Measurements from ENCODE around the gene PANX2.

GRCh38 chr22:50228366-50228765, 57.8 kb downstream of the PANX2 start:
- no peak for TF ChIP-seq EZH2 (IDR thresholded peaks at IDR 0.05)
- TF ChIP-seq POLR2AphosphoS5 (IDR thresholded peaks at IDR 0.05; ENCODE audit: borderline replicate concordance, low read depth, low read length): no peak
- no peak for TF ChIP-seq FOXP2 (optimal IDR thresholded peaks at IDR 0.05; ENCODE audit: control extremely low read depth, extremely low read length, insufficient read depth)

Data from SK-N-MC (cell line).